Hepatocyte (in vitro differentiated cells): ENCODE results near the gene FAM118A. TPM values are rescaled to one million over a fixed set of nuclear protein-coding genes. Genes with fewer than 3 reads are reported as not detected.
A peak's percentile ranks its signal among the peaks of the same experiment; 100 is the strongest.

Experiments used
- DNase-seq: peaks from one replicate; pipeline ENCODE4 v3.0.0-alpha.2; 2016; ENCODE audit warnings: low spot score
- H2AFZ ChIP-seq: fragments of 200-600 bp; sonication (generic); 2 replicates; pipeline ENCODE4 v1.6.0; 2016; ENCODE audit warnings: antibody characterized with exemption, mild to moderate bottlenecking
- H3K27ac ChIP-seq: fragments of 200-600 bp; sonication (generic); 2 replicates; pipeline ENCODE4 v1.5.1; 2016; ENCODE audit warnings: mild to moderate bottlenecking
- H3K27me3 ChIP-seq: fragments of 200-600 bp; sonication (generic); 2 replicates; pipeline ENCODE4 v1.6.1; 2016
- H3K36me3 ChIP-seq: fragments of 200-600 bp; sonication (generic); replicated peaks from 2 replicates; pipeline ENCODE4 v1.5.1; 2016; ENCODE audit warnings: low read depth; ENCODE audit not compliant: insufficient read depth
- H3K4me1 ChIP-seq: fragments of 200-600 bp; sonication (generic); 2 replicates; pipeline ENCODE4 v1.5.1; 2016; ENCODE audit warnings: mild to moderate bottlenecking, moderate library complexity; ENCODE audit not compliant: insufficient read depth
- H3K4me2 ChIP-seq: fragments of 200-600 bp; sonication (generic); 2 replicates; pipeline ENCODE4 v1.6.0; 2016
- H3K4me3 ChIP-seq: fragments of 200-600 bp; sonication (generic); 2 replicates; pipeline ENCODE4 v1.5.1; 2016; ENCODE audit warnings: mild to moderate bottlenecking
- H3K79me2 ChIP-seq: fragments of 200-600 bp; sonication (generic); 2 replicates; pipeline ENCODE4 v1.6.0; 2017; ENCODE audit warnings: mild to moderate bottlenecking
- H3K9me2 ChIP-seq: fragments of 200-600 bp; sonication (generic); replicated peaks from 2 replicates; pipeline ENCODE4 v1.6.0; 2017; ENCODE audit warnings: mild to moderate bottlenecking; ENCODE audit not compliant: insufficient read depth
- H3K9me3 ChIP-seq: fragments of 200-600 bp; sonication (generic); 2 replicates; pipeline ENCODE4 v1.5.1; 2016; ENCODE audit warnings: low read depth, mild to moderate bottlenecking
- H4K20me1 ChIP-seq: fragments of 200-600 bp; sonication (generic); 2 replicates; pipeline ENCODE4 v1.6.0; 2016; ENCODE audit warnings: mild to moderate bottlenecking; ENCODE audit not compliant: insufficient read depth, poor library complexity, severe bottlenecking
- CTCF ChIP-seq: fragments of 200-600 bp; sonication (generic); IDR thresholded peaks from 2 replicates; pipeline ENCODE4 v1.5.1; 2016; ENCODE audit warnings: antibody characterized with exemption, mild to moderate bottlenecking; ENCODE audit not compliant: poor library complexity
- EZH2 ChIP-seq: fragments of 200-600 bp; sonication (generic); IDR thresholded peaks from 2 replicates; pipeline ENCODE4 v1.6.1; 2016; ENCODE audit warnings: antibody characterized with exemption, mild to moderate bottlenecking, borderline replicate concordance
- EZH2phosphoT487 ChIP-seq: fragments of 200-600 bp; sonication (generic); IDR thresholded peaks from one replicate; pipeline ENCODE4 v1.6.1; 2018; ENCODE audit warnings: antibody characterized with exemption, mild to moderate bottlenecking, low read depth, moderate library complexity; ENCODE audit not compliant: unreplicated experiment, severe bottlenecking
- WGBS: methylation state at CpG from one replicate; pipeline ENCODE4 v1.1.6; 2016; ENCODE audit warnings: low lambda C conversion rate; ENCODE audit errors: missing lambda C conversion rate; 5-methylcytosine and 5-hydroxymethylcytosine counted together
- polyA plus RNA-seq: library from polyadenylated mRNA; unstranded; fragments of >200 nt; fragmentation: Nextera tagmentation; extraction: Ambion mirVana; gene quantifications from 2 replicates; pipeline ENCODE4 v1.2.1, GENCODE V29; 2016
- total RNA-seq: library from RNA; depleted of rRNA; stranded (reverse); fragments of >200 nt; gene quantifications from 2 replicates; pipeline ENCODE4 v1.2.3, GENCODE V29; 2014

Gene FAM118A
- total and polyA plus RNA-seq, 2 experiments from 2014 or later = 94.2 to 193 TPM

DNA sequence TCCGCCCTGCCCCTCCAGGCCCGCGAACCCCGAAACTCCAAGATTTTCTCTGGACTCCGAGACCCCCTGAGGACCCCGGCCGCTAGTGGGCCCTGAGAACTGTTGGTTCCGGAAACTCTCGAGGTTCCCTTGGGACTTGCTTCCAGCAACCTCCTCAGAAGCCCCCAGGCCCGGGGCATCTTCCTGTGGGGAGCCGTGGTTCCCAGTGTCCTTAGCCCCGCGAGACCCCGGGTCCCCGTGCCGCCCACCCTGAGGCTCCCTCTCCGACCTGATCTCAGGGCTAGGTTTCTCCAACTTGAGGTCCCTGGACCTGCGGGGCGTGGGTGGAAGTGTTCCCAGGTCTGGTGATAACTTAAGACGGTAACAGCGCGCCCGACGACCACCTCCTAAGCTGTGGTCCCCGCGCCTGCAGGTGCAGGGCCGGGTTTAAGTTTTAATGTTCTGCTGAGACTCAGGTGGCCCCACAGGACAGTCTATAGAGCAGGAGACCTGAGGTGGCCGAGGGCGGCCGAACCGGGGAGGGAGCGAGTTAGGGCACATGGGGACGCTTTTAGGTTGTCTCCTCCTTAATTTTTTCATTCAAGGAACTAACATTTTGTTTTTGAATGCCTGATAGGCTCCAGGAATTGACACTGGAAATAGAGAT, 720 bp downstream of the FAM118A start:
- Histone ChIP-seq H3K36me3 (no peaks in the 10 kb centered on the region), H3K27me3 (no peaks in the 10 kb centered on the region), H3K9me2 (no peaks in the 10 kb centered on the region), H4K20me1 (no peaks in the 10 kb centered on the region), H3K27ac (peak overlapping the region; percentile 84), H3K79me2 (peaks cover 52% of the 10 kb centered on the region), H2AFZ (peak overlapping the region; percentile 35), H3K4me3 (peak overlapping the region; percentile 67), H3K4me1 (peaks cover 40% of the 10 kb centered on the region), H3K9me3 (no peaks in the 10 kb centered on the region), H3K4me2 (peak overlapping the region; percentile 99)
- TF ChIP-seq EZH2 = no peak
- TF ChIP-seq CTCF = no peak
- TF ChIP-seq EZH2phosphoT487 = no peak
- no peak for DNase-seq
- 3% methylated on average over 32 of the region's 33 CpGs for WGBS

GRCh38 chr22:45310977-45311531, 1.3 kb downstream of the FAM118A start:
- Histone ChIP-seq H3K4me1 (peaks cover 34% of the 10 kb centered on the region), H3K4me3 (peak overlapping the region; percentile 67), H3K79me2 (peaks cover 58% of the 10 kb centered on the region)

GRCh38 chr22:45312415-45312814, 2.7 kb downstream of the FAM118A start:
- TF ChIP-seq EZH2 (no peak), CTCF (no peak)
- H3K4me1 ChIP-seq = peaks cover 36% of the 10 kb centered on the region
- H3K79me2 ChIP-seq = peaks cover 72% of the 10 kb centered on the region

More at GRCh38 chr22:45310977-45311531, 1.3 kb downstream of the FAM118A start:
- Histone ChIP-seq H3K9me2 (no peaks in the 10 kb centered on the region), H3K36me3 (no peaks in the 10 kb centered on the region), H2AFZ (peak overlapping the region; percentile 35), H3K27ac (peak overlapping the region; percentile 84), H3K4me2 (peak overlapping the region; percentile 99), H4K20me1 (no peaks in the 10 kb centered on the region), H3K9me3 (no peaks in the 10 kb centered on the region), H3K27me3 (no peaks in the 10 kb centered on the region)
- 42% methylated on average over 14 of the region's 14 CpGs for WGBS
- peak; percentile 53 for DNase-seq
- no peak for TF ChIP-seq CTCF

More at GRCh38 chr22:45312415-45312814, 2.7 kb downstream of the FAM118A start:
- Histone ChIP-seq H2AFZ (no peak overlapping the region), H3K9me3 (no peaks in the 10 kb centered on the region), H4K20me1 (no peaks in the 10 kb centered on the region), H3K9me2 (no peaks in the 10 kb centered on the region), H3K4me3 (no peak overlapping the region), H3K27ac (peak overlapping the region; percentile 86), H3K4me2 (no peak overlapping the region), H3K36me3 (no peaks in the 10 kb centered on the region), H3K27me3 (no peaks in the 10 kb centered on the region)
- WGBS = 91% methylated on average over 8 of the region's 8 CpGs
- DNase-seq = no peak
